SKM-1 treated with dmso at 0.1 percent for 144 hours (cell line): Measurements from ENCODE around the gene LILRA1.
"Not testable (repeated sequence)": the region's sequence is repeated elsewhere in the genome, so short reads cannot be mapped to it uniquely, and the experiment has no call there.

Experiments
- DNase-seq: peaks from one replicate; lab custom pipeline; 2025; ENCODE audit not compliant: unreplicated experiment; lab: John Stamatoyannopoulos, UW

Gene LILRA1

DNA sequence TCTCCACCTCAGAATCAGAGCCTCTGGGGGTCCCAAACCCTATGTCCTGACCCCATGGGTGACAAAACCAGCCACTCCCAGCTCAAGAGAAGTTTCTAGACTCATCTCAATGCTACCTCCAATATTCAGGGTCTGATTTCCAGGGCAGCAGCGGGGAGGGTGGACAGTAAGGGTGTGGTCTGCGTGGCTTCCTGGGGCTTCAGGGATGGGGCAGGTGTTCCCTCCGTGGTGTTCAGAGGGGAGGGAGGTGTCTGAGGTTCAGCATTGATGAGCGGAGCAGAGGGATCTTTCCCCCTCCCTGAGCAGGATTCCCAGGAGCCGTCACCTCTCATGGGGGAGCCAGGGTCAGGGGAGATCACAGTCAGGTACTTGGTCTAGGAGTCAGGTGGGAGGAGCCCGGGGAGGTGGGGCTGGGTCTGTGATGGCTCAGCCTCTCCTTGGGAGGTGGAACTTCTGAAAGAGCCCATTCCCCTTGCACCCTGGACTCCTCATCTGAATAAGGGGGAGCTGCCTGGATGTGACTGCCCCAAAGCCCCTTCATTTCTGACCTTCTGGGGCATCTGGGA, 16.9 kb upstream of the LILRA1 start:
- no peak for DNase-seq

DNA sequence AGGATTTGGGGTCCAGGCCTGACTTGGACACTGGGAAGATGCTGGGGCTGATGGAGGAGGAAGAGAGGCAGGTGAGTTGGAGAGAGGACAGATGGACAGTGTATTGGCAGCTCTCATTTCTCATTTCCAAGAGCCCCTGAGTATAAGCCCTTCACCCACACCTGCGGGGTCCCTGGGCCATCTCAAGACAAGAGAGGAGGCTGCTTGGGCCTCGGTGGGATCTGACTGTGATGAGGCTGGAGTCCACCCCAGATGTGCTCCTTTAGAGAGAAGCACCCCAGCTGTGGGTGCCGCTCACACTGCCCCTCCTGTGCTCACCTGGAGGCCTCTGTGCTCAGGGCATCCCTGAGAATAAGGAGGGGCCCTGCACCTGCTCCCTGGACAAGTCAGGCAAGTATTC, 16.1 kb upstream of the LILRA1 start:
- DNase-seq: no peak

DNA sequence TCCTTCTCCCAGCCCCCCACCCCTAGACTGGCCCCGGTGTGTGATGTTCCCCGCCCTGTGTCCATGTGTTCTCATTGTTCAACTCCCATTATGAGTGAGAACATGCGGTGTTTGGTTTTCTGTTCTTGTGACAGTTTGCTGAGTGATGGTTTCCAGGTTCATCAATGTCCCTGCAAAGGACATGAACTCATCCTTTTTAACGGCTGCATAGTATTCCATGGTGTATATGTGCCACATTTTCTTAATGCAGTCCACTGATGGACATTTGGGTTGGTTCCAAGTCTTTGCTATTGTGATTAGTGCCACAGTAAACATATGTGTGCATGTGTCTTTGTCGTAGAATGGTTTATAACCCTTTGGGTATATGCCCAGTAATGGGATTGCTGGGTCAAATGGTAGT, 15.2 kb upstream of the LILRA1 start:
- not testable (repeated sequence) for DNase-seq

DNA sequence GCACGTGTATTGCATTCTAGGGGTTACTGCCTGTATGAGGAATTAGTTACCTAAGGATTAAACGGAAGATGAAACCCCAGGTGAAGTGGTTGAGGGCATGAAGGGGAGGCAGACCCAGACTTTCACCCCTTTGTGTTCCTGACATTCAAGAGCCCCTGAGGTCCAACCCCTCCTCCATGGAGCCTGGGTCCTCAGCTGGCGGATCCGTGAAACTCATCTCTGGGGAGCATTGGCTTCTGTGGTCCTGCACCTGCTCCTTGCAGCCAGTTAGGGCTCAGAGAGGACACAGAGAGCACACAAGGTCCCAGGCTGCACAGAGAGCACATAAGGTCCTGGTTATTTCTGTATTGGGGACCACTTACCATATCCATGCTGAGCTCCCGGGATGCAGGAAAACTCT, 7.0 kb upstream of the LILRA1 start:
- no peak for DNase-seq

DNA sequence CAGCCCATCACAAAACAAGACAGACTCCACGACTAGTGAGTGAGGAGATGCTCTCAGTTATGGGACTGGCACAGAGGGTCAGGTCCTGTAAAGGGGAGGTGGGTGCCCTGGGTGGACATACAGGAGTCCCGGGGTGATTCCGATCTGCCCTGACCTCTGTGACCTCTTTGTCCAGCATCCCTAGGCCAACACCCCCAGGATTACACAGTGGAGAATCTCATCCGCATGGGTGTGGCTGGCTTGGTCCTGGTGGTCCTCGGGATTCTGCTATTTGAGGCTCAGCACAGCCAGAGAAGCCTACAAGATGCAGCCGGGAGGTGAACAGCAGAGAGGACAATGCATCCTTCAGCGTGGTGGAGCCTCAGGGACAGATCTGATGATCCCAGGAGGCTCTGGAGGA, 6.4 kb upstream of the LILRA1 start:
- no peak for DNase-seq

DNA sequence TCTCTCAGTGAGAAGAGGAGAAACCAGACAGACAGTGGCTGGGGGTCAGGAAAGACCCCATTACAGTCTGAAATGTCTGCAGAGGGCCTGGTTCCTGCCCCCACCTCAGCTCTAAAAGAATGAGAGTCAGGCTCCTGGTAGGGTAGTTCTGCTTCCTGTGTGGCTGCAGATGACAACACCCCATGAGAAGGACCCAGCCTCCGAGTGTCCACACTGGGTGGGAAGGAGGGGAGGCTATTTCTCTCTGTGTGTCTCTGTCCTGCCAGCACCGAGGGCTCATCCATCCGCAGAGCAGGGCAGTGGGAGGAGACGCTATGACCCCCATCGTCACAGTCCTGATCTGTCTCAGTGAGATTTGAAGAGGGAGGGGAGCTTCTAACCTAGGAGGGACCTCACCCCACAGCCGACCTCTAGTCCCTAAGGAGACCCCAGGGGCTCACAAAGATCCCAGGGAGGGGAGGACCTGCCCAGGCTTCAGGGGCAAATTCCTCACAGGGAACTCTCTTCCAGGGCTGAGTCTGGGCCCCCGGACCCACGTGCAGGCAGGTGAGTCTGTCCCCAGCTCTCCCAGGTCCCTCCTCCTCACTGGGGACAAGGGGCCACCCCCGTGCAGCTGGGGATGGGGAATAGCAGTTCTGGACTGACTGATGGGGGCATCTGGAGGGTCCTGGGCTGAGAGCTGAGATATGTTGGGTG, 647 bp downstream of the LILRA1 start:
- peak; percentile 2 for DNase-seq

DNA sequence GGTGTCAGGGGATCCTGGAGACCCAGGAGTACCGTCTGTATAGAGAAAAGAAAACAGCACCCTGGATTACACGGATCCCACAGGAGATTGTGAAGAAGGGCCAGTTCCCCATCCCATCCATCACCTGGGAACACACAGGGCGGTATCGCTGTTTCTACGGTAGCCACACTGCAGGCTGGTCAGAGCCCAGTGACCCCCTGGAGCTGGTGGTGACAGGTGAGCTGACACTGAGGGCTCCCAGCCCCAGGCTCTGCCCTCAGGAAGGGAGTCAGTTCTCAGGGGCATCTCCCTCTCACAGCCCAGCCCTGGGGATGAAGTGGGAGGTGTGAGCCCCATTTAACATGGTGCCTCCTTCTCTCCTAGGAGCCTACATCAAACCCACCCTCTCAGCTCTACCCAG, 1.3 kb downstream of the LILRA1 start:
- DNase-seq: no peak

DNA sequence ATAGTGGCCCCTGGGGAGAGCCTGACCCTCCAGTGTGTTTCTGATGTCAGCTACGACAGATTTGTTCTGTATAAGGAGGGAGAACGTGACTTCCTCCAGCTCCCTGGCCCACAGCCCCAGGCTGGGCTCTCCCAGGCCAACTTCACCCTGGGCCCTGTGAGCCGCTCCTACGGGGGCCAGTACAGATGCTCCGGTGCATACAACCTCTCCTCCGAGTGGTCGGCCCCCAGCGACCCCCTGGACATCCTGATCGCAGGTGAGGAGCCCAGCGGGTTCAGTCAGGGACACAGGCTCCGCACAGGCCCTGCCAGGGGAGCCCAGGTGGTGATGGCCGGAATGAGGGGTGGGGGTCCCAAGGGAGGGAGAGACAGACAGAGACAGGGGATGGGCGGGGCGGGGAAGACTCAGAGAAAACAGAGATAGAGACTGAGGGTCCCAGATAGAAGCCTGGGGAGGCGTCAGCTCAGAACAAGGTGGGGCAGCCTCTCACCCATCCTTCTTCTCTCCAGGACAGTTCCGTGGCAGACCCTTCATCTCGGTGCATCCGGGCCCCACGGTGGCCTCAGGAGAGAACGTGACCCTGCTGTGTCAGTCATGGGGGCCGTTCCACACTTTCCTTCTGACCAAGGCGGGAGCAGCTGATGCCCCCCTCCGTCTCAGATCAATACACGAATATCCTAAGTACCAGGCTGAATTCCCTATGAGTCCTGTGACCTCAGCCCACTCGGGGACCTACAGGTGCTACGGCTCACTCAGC, 2.4 kb downstream of the LILRA1 start:
- not testable (repeated sequence) for DNase-seq

DNA sequence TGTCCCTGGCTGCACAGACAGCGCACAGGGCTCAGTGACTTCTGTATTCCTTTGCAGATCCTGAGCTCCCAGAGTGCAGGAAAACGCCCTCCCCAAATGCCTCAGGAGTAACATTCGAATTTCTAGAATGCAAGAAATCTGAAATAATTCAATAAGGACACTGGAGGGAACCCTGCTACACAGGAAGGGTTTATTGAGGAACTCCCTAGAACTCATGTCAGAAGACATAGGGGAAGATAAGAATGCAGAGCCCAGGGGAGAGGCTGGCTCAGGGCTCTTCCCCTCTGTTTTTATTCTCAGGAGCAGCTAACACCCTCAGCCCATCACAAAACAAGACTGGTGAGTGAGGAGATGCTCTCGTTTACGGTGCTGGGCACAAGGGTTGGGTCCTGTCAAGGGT, 6.8 kb downstream of the LILRA1 start:
- no peak for DNase-seq

DNA sequence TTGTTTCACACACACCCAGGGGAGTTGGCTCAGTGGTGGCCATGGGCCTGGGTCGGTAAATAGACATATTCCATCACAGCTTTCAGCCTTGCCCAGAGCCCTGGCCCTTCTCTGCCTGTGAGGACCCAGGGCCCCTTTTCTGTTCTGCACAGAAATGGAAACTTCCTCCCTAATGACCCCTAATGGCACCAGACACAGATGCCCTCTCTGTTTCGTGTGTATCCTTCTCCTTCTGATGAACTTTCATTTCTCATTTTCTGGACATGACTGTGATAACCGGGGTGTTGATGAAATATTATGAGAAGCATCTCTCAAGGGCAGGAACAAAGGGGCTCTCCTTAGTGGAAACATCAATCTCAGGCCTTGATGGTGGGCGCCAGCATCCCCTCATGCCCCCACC, 12.8 kb downstream of the LILRA1 start:
- DNase-seq: no peak

DNA sequence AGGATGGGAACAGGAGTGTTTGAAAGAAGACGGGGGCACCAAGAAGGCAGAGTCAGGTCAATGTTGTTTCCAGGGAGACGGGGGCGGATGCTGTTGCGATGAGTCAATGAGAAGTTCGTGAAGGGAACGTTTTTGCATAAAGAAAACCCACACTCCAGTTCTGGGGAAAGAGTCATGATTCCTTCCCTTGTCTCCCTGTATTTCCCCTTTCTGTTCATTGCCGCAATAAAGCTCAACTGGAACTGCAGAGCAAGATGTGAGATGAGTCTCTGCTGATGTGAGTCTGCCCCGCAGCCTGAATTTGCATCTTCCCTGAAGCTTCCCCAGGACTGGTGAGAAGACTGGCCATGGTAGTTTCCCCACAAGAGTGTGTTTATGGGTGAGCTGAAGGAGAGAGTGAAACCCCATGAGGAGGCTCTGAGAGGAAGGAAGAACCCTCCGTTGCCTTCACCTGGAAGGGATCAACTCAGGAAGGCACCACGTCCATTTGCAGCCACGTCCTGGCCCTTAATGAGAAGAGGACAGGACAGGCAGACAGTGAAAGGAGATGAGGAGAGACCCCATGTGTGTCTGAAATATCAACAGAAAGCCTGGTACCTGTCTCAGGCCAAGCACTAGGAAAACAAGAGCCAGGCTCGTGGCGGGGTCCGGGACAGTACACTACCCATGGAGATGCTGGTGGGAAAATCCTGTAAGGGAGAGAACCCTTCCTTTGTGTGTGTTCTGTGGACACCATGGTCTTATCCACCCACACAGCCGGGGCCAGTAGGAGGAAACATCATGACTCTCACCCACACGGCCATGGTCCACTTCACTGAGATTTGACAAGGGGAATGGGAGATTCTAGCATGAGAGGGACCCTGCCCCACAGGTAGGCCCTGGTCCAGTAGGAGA, 13.7 kb downstream of the LILRA1 start:
- DNase-seq: no peak

DNA sequence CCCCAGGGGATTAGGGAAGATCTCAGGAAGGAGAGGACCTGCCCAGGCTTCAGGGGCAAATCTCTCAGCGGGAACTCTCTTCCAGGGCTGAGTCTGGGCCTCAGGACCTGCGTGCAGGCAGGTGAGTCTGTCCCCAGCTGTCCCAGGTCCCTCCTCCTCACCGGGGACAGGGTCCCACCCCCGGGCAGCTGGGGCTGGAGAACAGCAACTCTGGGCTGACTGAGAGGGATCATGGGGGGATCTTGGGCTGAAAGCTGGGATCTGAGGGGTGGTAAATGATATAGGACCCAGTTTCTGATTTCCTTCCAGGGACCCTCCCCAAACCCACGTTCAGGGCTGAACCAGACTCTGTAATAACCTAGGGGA, 14.3 kb downstream of the LILRA1 start:
- no peak for DNase-seq

DNA sequence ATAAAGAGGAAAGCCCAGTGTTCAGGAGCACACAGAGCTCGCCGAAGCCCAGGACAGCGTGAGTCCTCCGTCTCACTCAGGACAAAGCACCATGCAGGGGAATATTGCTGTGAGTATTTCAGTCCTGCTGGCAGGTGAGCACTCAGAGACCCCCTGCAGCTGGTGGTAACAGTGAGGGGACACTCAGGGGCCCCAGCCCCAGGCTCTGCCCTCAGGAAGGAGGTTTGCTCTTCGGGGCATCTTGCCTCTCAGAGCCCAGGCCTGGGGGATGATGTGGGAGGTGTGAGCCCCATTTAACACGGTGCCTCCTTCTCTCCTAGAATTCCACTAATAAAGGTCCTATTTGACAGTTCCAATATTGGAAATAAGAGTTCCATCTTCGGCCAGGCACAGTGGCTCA, 14.8 kb downstream of the LILRA1 start:
- DNase-seq: no peak

DNA sequence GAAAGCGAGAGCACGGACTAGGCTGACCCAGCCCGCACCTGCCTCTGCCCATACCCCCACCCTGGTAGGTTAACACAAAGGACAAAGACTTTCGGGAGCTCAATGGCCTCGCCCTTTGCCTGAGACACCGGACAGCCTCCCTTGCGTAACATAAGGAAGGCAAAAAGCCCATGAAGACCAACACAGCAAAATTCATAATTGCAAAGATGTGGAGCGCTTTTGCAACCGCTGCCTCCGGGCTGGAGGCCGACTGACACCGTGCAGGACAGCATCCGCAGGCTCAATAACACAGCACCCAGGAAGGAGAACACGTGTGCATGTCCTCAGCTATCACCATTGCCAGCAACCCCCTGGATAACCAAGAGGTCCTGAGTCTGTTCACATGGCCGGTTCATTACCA, 15.4 kb downstream of the LILRA1 start:
- no peak for DNase-seq

DNA sequence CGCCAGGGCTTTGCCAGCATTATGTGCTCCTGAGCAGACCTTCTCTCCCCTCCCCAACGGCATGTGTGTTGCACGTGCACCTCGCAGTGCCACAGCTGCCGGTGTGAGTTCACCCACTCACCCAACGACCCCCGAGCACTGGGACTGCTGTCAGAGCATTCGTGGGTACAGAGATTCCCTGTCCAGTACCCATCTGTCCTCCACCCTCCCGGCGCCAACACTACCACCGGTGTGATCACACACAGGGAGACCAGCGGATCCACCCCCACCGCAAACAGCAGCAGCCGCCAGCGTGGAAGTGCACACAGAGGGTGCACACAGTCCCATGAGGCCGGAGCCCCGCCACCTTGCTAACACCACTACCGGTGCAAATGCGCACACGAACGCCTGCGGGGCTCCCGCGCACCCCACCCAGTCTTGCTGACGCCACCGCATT, 15.9 kb downstream of the LILRA1 start:
- no peak for DNase-seq

DNA sequence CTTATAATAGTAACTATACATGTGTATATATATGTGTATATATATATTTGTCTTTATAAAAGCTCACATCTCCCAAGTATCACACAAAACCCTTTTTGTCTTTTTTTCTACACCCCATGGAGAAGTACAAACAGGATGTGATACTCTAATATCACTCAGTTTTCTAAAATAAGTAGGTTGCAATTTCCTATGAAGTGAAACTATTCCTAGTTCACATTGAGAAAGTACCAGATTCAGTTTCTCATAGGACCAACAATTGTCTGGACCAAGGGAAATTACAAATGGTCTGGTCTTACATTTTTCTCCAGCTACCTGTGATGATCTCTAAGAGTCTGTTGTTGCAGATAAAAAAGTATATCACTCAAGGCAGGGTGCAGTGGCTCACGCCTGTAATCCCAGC, 19.0 kb downstream of the LILRA1 start:
- no peak for DNase-seq

DNA sequence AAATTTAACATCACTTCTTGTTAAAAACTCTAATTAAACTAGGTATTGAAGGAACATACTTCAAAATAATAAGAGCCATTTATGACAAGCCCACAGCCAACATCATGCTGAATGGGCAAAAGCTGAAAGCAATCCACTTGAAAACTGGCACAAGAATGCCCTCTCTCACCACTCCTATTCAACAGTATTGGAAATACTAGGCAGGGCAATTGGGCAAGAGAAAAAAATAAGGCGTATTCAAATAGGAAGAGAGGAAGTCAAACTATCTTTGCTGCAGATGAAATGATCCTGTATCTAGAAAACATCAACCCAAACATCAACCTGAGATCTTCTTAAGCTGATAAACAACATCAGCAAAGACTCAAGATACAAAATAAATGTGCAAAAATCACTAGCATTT, 21.3 kb downstream of the LILRA1 start:
- no peak for DNase-seq

DNA sequence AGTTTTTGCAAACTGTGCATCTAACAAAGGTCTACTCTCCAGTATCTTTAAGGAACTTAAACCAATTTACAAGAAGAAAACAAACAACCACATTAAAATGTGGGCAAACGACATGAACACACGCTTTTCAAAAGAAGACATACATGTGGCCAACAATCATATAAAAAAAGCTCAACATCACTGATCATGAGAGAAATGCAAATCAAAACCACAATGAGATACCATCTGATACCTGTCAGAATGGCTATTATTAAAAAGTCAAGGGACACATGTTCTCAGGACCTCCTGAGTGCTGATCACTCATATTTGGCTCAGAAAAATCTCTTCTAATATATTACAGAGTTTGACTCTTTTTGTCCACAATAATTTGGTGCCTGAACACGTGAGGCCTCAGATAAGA, 22.6 kb downstream of the LILRA1 start:
- DNase-seq: no peak

DNA sequence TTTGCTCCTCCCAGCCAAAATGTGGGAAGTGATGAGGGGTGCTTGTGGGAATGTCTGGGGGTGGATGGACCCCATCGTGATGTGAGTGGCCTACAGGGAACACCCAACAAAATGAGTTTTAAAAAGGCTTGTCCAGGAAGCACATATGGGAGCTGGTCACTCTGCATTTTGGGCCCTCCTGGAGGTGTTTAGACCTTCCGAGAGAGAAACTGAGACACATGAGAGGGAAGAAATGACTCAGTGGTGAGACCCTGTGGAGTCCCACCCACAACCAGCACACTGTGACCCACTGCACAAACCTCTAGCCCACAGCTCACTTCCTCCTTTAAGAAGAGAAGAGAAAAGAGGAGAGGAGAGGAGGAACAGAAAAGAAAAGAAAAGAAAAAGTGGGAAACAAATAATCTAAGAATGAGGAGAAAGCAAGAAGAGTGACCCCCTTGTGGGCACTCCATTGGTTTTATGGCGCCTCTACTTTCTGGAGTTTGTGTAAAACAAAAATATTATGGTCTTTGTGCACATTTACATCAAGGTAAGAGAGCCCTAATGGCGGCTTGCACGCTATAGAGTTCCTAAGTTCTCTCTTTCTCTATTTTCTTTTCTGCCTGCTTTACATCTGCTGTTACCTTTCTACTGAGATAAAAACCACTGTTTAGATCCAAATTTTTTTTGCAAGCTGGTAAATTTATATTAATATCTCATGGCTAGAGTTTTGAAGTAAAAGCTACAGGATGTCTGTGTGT, 23.6 kb downstream of the LILRA1 start:
- DNase-seq: no peak

DNA sequence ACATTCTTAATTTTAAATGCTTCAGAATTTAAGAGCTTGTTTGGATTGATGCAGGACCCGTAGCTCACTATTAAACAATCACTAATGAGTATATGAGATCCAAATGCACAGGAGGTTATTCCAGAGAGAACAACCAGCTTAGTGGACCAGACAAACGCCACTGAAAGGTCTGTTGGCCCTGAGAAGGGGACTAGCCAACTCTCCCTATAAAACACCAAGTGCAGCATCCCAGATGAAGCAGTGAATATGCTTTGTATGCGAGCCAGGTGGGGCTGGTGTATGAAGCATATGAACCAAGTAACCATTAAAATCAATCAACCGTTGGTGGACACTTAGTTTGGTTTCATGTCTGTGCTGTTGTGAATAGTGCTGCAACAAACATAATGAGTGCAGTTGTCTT, 27.0 kb downstream of the LILRA1 start:
- no peak for DNase-seq

DNA sequence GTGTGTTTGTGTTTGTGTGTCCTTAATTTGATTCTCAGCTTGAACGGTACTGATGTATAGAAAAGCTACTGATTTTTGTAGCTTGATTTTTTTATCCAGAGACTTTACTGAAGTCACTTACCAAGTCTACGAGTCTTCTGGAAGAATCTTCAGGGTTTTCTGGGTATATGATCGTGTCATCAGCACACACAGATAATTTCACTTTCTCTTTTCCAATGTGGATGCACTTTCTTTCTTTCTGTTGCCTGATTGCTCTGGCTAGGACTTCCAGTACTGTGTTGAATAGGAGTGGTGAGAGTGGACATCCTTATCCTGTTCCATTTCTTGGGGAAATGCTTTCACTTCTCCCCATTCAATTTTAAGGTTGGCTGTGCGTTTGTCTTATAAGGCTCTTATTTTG, 29.0 kb downstream of the LILRA1 start:
- DNase-seq: no peak
